ENCODE results near the gene CFAP46.
"Not testable (repeated sequence)": the region's sequence is repeated elsewhere in the genome, so short reads cannot be mapped to it uniquely, and the experiment has no call there.

Gene CFAP46

GRCh38 chr10:132893786-132894185 lies 48.6 kb downstream of the CFAP46 start:
- not testable (repeated sequence) for DNase-seq

GRCh38 chr10:132893090-132893489 lies 49.3 kb downstream of the CFAP46 start:
- DNase-seq: no peak

- DNase-seq: no peak
Observed at GRCh38 chr10:132892004-132892403, 50.4 kb downstream of the CFAP46 start.

GRCh38 chr10:132891368-132891767 lies 51.0 kb downstream of the CFAP46 start:
- no peak for DNase-seq

- no peak for DNase-seq
Observed at GRCh38 chr10:132890301-132890700, 52.1 kb downstream of the CFAP46 start.

- DNase-seq: no peak
Observed at GRCh38 chr10:132889556-132889955, 52.8 kb downstream of the CFAP46 start.

- DNase-seq: no peak
Observed at GRCh38 chr10:132888898-132889490, 53.4 kb downstream of the CFAP46 start.

GRCh38 chr10:132888446-132888845 lies 53.9 kb downstream of the CFAP46 start:
- not testable (repeated sequence) for DNase-seq

- DNase-seq: no peak
Observed at GRCh38 chr10:132886211-132887099, 55.9 kb downstream of the CFAP46 start.

GRCh38 chr10:132885451-132886210 lies 56.7 kb downstream of the CFAP46 start:
- DNase-seq: no peak

GRCh38 chr10:132884691-132885271 lies 57.6 kb downstream of the CFAP46 start:
- DNase-seq: no peak

- DNase-seq: no peak
Observed at GRCh38 chr10:132884041-132884440, 58.3 kb downstream of the CFAP46 start.

- no peak for DNase-seq
Observed at GRCh38 chr10:132883391-132883881, 58.9 kb downstream of the CFAP46 start.

GRCh38 chr10:132882069-132882951 lies 60.1 kb downstream of the CFAP46 start:
- DNase-seq: no peak

- DNase-seq: no peak
Observed at GRCh38 chr10:132881186-132881920, 61.0 kb downstream of the CFAP46 start.

- no peak for DNase-seq
Observed at GRCh38 chr10:132880128-132880981, 62.0 kb downstream of the CFAP46 start.

GRCh38 chr10:132879408-132880127 lies 62.8 kb downstream of the CFAP46 start:
- DNase-seq: no peak

- DNase-seq: no peak
Observed at GRCh38 chr10:132878730-132879407, 63.5 kb downstream of the CFAP46 start.
